Prostate gland (tissue), 2 donors: Measurements from ENCODE around the gene COL13A1.

Experiments
- CTCF ChIP-seq, 4 experiments: fragments of 200-600 bp in 2 of 4; fragments of 450-650 bp in 2 of 4; sonication (generic) in 2 of 4; IDR thresholded peaks; 1 replicate in 3 of 4; 2 replicates in 1 of 4; pipeline ENCODE4 v1.5.1; 2016 to 2019; ENCODE audit warnings: antibody characterized with exemption in 4 of 4, mild to moderate bottlenecking in 2 of 4, moderate library complexity in 2 of 4
- POLR2AphosphoS5 ChIP-seq: sonication (generic); formaldehyde crosslinking; IDR thresholded peaks from one replicate; pipeline ENCODE4 v1.6.1; 2017; ENCODE audit warnings: antibody characterized with exemption

GRCh38 chr10:69960606-69960987 is 158.9 kb downstream of the COL13A1 start:
- no peak for TF ChIP-seq CTCF (IDR thresholded peaks at IDR 0.05)
- TF ChIP-seq POLR2AphosphoS5, result no peak
